GM18505 (cell line): ENCODE measurements around the gene CFAP61.

ENCODE experiments used
- ATAC-seq: cut with Tn5 transposase; IDR thresholded peaks from one replicate; pipeline ENCODE4 v1.9.1; 2021; ENCODE audit not compliant: unreplicated experiment
- POLR2A ChIP-seq: IDR thresholded peaks from 4 replicates; pipeline ENCODE4 v1.6.1; 2011; ENCODE audit warnings: borderline replicate concordance; ENCODE audit not compliant: insufficient read depth, insufficient read length; ENCODE audit errors: extremely low read depth

Gene CFAP61

DNA sequence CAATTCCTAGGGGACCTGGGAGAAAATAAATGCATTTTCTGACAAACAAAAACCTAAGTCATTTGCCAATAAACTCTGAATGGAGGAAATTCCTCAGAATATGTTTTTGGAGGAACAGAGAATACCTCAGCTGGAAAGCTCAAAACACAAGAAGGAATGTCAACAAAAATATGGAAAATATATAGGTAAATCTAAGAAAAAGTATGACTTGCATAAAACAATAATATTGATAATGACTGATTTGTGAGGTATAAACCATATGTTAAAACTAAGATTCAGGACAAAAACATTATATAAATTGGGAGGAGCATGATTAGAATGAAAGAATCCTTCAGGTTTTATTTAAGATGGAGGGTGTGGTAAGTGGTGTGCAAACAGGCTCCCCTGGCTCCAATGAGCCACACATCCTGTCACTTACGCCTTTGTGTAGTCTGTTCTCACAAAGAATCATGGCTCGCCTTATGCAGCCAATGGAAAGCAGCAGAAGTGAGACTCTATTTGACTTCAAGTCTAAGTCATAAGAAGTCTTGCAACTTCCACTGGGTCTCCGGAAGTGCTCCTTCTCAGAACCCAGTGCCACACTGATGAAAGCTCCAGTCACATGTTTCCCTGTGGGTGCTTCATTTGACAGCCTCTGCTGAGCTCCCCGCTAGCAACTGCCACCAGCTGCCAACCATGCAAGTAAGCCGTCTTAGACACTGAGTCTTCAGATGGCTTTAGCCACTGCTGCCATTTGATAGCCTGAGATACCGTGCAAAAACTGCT is 8.1 kb downstream of the CFAP61 start:
- no peak for ATAC-seq
- no peak for TF ChIP-seq POLR2A

DNA sequence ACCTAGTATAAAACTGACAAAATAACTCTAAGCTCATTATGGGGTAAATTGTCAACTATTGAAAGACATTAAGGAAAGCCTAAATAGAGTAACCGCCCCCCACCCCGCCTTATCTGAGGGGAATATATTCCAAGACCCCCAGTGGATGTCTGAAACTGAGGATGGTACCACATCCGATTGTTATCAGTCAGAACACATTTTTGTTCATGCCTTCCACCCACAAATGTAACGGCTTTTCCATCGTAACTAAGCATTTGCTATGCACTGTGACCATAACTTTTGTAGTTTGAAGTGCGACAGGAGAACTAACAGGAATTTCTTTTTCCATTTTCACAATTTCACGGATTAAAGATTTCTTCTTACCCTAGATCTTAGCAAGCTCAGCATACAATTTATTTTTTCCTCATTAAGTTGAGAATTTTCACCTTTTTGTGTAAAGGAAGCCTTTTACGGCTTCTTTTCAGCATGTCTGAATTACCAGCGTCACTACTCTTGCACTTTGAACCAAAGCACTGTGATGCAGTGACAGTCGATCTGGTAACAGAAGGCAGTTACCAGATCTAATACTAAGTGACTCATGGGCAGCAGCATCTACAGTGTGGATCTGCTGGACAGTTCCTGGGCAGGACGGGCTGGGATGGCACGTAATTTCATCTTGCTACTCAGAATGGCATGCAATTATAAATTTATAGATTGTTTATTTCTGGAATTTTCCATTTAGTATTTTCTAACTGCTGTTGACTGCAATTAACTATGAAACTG is 11.8 kb downstream of the CFAP61 start:
- no peak for ATAC-seq
- no peak for TF ChIP-seq POLR2A

GRCh38 chr20:20065361-20065760 is 13.0 kb downstream of the CFAP61 start:
- TF ChIP-seq POLR2A = no peak
- no peak for ATAC-seq

DNA sequence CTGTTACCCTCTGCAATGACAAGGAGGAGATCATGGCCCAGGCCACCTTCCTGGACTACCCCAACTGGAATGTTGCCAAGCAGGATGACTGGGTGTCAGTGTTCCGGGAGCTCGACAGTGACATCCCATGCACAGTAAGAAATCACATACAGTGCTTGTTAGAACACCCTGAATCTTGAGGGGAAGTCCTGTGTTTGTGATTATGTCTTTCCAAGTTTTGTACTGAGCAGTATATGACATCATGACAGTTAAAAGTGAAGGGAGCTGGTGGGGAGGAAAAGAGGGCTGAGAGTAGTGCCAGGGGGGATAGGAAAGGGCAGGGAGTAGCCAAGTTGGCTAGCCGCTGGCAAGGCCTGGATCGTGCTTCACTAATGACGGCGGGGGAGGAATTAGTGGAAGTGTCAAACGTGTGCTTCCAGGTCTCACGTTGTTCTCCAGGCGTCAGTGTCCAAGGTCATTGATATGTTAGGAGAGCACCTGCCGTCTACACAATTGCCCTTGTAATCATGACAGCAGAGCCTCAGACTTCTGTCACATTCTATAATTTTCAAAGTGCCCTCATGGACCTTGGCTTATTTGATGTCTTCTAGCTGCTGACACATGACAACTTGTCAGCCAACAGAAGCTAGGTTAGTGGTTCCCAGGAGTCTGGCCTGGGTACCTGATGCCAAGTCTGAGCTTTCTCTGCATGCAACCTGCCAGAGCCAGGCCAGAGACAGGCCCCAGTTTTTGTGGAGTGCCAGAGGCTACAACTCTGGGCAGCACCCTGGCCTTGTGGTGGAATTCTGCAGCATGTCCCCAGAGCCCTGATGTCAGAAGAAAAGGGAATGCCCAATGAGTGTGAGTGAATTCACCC is 18.8 kb downstream of the CFAP61 start:
- TF ChIP-seq POLR2A = no peak
- ATAC-seq = no peak

DNA sequence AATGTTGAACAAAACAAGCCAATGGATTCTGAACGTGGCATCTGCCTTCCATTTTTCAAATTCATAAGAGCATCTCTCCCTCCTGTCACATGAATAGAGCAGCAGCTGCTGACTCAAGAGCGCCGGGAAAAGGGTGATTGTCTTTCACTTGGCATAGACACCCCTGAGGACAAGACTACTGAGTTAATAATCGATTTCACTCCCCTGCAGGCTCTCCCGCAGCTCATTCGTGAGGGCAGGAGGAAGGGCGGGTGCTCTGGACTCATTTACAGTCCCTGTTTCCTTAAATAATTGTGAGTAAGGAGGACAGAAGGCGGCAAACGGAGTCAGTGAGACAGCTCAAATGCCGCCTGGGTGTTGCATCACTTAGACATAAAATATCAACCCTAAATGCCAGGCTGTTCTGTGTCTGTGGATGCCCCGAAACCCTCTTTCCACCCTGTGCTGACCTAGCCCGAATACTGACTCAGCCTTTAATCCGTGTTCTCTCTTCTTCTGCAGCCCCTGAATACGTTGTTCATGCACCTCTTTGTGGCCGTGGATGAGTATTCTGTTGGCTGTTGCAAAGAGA is 21.6 kb downstream of the CFAP61 start:
- no peak for ATAC-seq
- no peak for TF ChIP-seq POLR2A

DNA sequence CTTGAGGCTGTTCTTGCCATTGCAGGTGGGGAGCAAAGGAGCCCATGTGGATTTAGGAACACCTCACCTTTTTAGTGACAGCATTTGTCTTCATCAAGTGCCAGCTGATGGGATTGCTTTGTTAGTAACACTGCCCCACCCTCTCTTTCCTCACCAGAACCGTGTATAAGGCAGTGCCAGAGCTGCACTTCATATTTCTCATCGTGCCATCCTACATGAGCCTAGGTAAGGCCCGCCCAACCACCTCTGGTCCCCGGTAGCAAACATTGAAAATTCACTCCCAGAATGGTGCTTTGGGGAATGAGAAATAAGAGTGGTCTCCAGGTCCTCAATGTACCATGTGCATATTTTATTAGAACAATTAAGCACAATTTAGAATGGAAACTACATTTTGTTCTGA is 22.7 kb downstream of the CFAP61 start:
- no peak for TF ChIP-seq POLR2A
- no peak for ATAC-seq

GRCh38 chr20:20076297-20077065 is 24.1 kb downstream of the CFAP61 start:
- no peak for TF ChIP-seq POLR2A
- ATAC-seq = no peak

GRCh38 chr20:20078041-20078440 is 25.7 kb downstream of the CFAP61 start:
- no peak for TF ChIP-seq POLR2A
- ATAC-seq = no peak

- TF ChIP-seq POLR2A = no peak
- ATAC-seq = no peak
Measured at GRCh38 chr20:20079102-20079784, 26.9 kb downstream of the CFAP61 start.

DNA sequence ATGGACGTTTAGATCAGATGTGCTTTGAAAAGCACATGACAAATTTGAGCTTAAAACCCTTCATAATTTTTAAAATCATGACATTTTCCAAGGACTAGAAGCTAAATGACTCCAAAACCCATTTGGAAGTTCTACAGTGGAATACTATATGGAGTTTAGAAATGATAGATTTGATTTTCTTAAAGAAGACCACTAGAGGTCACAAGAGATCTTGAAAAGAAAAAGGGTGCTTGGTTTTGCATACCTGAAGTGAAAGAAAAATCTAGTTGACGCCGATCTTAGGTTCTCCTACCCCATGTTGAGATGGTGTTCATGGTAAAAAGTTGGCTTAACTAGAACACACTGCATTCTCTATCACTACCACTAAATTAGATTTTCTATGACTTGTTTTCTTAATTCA is 31.5 kb downstream of the CFAP61 start:
- no peak for TF ChIP-seq POLR2A
- ATAC-seq = no peak

GRCh38 chr20:20084296-20084752 is 32.0 kb downstream of the CFAP61 start:
- ATAC-seq = no peak
- no peak for TF ChIP-seq POLR2A

- ATAC-seq = no peak
- TF ChIP-seq POLR2A = no peak
Measured at GRCh38 chr20:20085071-20085470, 32.7 kb downstream of the CFAP61 start.

DNA sequence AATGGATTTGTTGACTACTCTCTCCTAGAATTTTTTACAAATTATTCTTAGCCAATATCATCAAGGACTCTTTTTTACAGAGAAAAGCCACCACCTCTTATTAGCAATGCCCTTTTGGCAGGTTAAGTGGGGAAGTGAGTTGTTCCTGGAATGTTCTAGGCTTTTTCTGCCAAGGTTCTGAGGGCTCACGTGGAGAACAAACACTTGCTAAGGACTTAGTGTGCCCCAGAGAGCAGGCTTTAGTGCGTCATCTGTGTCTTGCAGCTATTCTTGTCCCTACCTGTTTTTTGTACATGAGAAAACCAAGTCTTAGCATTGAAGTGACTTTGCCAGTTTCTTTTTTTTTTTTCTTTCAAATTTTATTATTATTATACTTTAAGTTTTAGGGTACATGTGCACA is 33.5 kb downstream of the CFAP61 start:
- no peak for TF ChIP-seq POLR2A
- no peak for ATAC-seq

- ATAC-seq = no peak
Measured at GRCh38 chr20:20089018-20089417, 36.7 kb downstream of the CFAP61 start.

More at GRCh38 chr20:20089018-20089417, 36.7 kb downstream of the CFAP61 start:
- TF ChIP-seq POLR2A = no peak
